H1 (cell line): ENCODE data around the gene SHROOM4. TPM values are rescaled to one million over a fixed set of nuclear protein-coding genes. Genes with fewer than 3 reads are reported as not detected.

Source experiments
- CTCF ChIA-PET: fragments of 300-600 bp; sonication (Branson Sonifier 250); formaldehyde crosslinking; loops from one replicate; lab custom pipeline; 2021; ENCODE audit not compliant: partially characterized antibody; lab: Charles Lee
- POLR2A ChIA-PET: fragments of 300-600 bp; sonication (Branson Sonifier 250); formaldehyde crosslinking; loops from one replicate; lab custom pipeline; 2021; ENCODE audit warnings: inconsistent platforms; ENCODE audit not compliant: partially characterized antibody; lab: Charles Lee
- DNase-seq, 2 experiments: peaks; one replicate each; pipeline versions ENCODE4 v3.0.0 to v3.0.0-alpha.2; 2010 to 2022; ENCODE audit warnings: low spot score in 2 of 2, low read depth in 1 of 2, mixed read lengths in 1 of 2
- FAIRE-seq: peaks from 2 replicates; lab custom pipeline; 2011; peaks lifted over from hg19 to GRCh38; lab: Jason Lieb, UNC
- H2AFZ ChIP-seq: 2 replicates; pipeline ENCODE4 v1.8.1; 2012; ENCODE audit warnings: low read length, inconsistent platforms
- H2AK5ac ChIP-seq: 2 replicates; pipeline ENCODE4 v1.6.1; 2013; ENCODE audit warnings: low read depth, low read length
- H2BK120ac ChIP-seq: replicated peaks from 2 replicates; pipeline ENCODE3; 2013; ENCODE audit warnings: low read depth, low read length, inconsistent platforms
- H2BK12ac ChIP-seq: 2 replicates; pipeline ENCODE4 v1.6.1; 2013; ENCODE audit warnings: low read depth, low read length
- H2BK15ac ChIP-seq: 2 replicates; pipeline ENCODE4 v1.6.1; 2013; ENCODE audit warnings: low read length
- H2BK20ac ChIP-seq: 2 replicates; pipeline ENCODE4 v1.6.1; 2013; ENCODE audit warnings: low read length
- H2BK5ac ChIP-seq: 2 replicates; pipeline ENCODE4 v1.6.1; 2013; ENCODE audit warnings: low read depth, low read length
- H3K14ac ChIP-seq: 2 replicates; pipeline ENCODE4 v1.6.1; 2013; ENCODE audit warnings: inconsistent platforms; ENCODE audit not compliant: insufficient read length
- H3K18ac ChIP-seq: 2 replicates; pipeline ENCODE4 v1.6.1; 2013; ENCODE audit warnings: low read length; ENCODE audit errors: extremely low read depth
- H3K23ac ChIP-seq: 2 replicates; pipeline ENCODE4 v1.6.1; 2013; ENCODE audit warnings: inconsistent platforms; ENCODE audit not compliant: insufficient read length
- H3K23me2 ChIP-seq: 2 replicates; pipeline ENCODE4 v1.6.1; 2013; ENCODE audit warnings: low read depth, low read length
- H3K27ac ChIP-seq: 2 replicates; pipeline ENCODE4 v1.6.1; 2011; ENCODE audit warnings: low read depth, low read length, inconsistent platforms
- H3K27me3 ChIP-seq, 4 experiments: replicated peaks in 1 of 4; 1 replicate in 1 of 4; 2 replicates in 3 of 4; pipeline versions ENCODE4 v1.6.1 to v1.8.1; 2011 to 2013; ENCODE audit warnings: low read length in 3 of 4, mild to moderate bottlenecking in 3 of 4, inconsistent platforms in 2 of 4, mixed read lengths in 2 of 4, moderate library complexity in 1 of 4; ENCODE audit not compliant: control insufficient read depth in 3 of 4, insufficient read depth in 3 of 4; ENCODE audit errors: extremely low read depth in 1 of 4
- H3K36me3 ChIP-seq, 4 experiments: 2 replicates each; pipeline versions ENCODE4 v1.6.1 to v1.8.1; 2011 to 2013; ENCODE audit warnings: mild to moderate bottlenecking in 4 of 4, low read length in 3 of 4, moderate library complexity in 2 of 4, control low read depth in 1 of 4, inconsistent platforms in 1 of 4; ENCODE audit not compliant: insufficient read depth in 4 of 4, control insufficient read depth in 2 of 4
- H3K4ac ChIP-seq: replicated peaks from 2 replicates; pipeline ENCODE3; 2013; ENCODE audit warnings: low read length, low read depth, mixed read lengths, inconsistent platforms; ENCODE audit not compliant: insufficient read length
- H3K4me1 ChIP-seq, 4 experiments: replicated peaks in 1 of 4; 1 replicate in 1 of 4; 2 replicates in 3 of 4; pipeline versions ENCODE4 v1.6.1 to v1.8.1; 2011 to 2013; ENCODE audit warnings: low read length in 3 of 4, inconsistent platforms in 2 of 4, mixed read lengths in 1 of 4; ENCODE audit not compliant: insufficient read depth in 4 of 4, control insufficient read depth in 3 of 4
- H3K4me2 ChIP-seq, 2 experiments: 2 replicates each; pipeline versions ENCODE4 v1.6.1 to v1.8.1; 2011 to 2013; ENCODE audit warnings: low read depth in 2 of 2, low read length in 2 of 2, control low read depth in 1 of 2, inconsistent platforms in 1 of 2, mild to moderate bottlenecking in 1 of 2; ENCODE audit not compliant: insufficient read depth in 1 of 2
- H3K4me3 ChIP-seq, 4 experiments: fragments of 200-600, 300-600 bp in 1 of 4; sonication (generic), shearing (Covaris generic), sonication (Bioruptor Twin) in 1 of 4; 2 replicates each; pipeline versions ENCODE4 v1.5.1 to v1.8.1; 2011 to 2016; ENCODE audit warnings: low read length in 4 of 4, low read depth in 3 of 4, control low read depth in 2 of 4, inconsistent platforms in 2 of 4, mild to moderate bottlenecking in 2 of 4, mixed read lengths in 1 of 4, moderate library complexity in 1 of 4; ENCODE audit not compliant: insufficient read depth in 2 of 4; ENCODE audit errors: extremely low read depth in 1 of 4
- H3K56ac ChIP-seq: replicated peaks from 2 replicates; pipeline ENCODE3; 2013; ENCODE audit warnings: low read depth, mild to moderate bottlenecking, mixed read lengths, low read length, inconsistent platforms; ENCODE audit not compliant: insufficient read length
- H3K79me1 ChIP-seq: 2 replicates; pipeline ENCODE4 v1.6.1; 2013; ENCODE audit warnings: low read depth, low read length, control low read depth
- H3K79me2 ChIP-seq, 2 experiments: 2 replicates each; pipeline versions ENCODE4 v1.6.1 to v1.8.1; 2012 to 2013; ENCODE audit warnings: low read length in 2 of 2, mild to moderate bottlenecking in 2 of 2, inconsistent platforms in 1 of 2; ENCODE audit not compliant: insufficient read depth in 2 of 2, control insufficient read depth in 1 of 2
- H3K9ac ChIP-seq, 4 experiments: replicated peaks in 1 of 4; 1 replicate in 1 of 4; 2 replicates in 3 of 4; pipeline versions ENCODE4 v1.6.1 to v1.8.1; 2011 to 2013; ENCODE audit warnings: low read depth in 3 of 4, low read length in 3 of 4, control low read depth in 2 of 4, mild to moderate bottlenecking in 2 of 4, moderate library complexity in 2 of 4, inconsistent platforms in 1 of 4; ENCODE audit errors: extremely low read depth in 1 of 4
- H3K9me3 ChIP-seq, 2 experiments: 2 replicates each; pipeline versions ENCODE4 v1.6.1 to v1.8.1; 2012 to 2013; ENCODE audit warnings: mild to moderate bottlenecking in 2 of 2, moderate library complexity in 2 of 2, control low read depth in 1 of 2, inconsistent platforms in 1 of 2, low read depth in 1 of 2, low read length in 1 of 2, mixed read lengths in 1 of 2; ENCODE audit not compliant: insufficient read depth in 2 of 2
- H4K20me1 ChIP-seq, 2 experiments: replicated peaks in 1 of 2; 2 replicates each; pipeline versions ENCODE3 to v1.8.1; 2011 to 2013; ENCODE audit warnings: inconsistent platforms in 2 of 2, low read length in 2 of 2, mild to moderate bottlenecking in 1 of 2; ENCODE audit not compliant: insufficient read depth in 2 of 2, control insufficient read depth in 1 of 2
- H4K5ac ChIP-seq: 2 replicates; pipeline ENCODE4 v1.6.1; 2013; ENCODE audit warnings: low read length, low read depth, mixed read lengths, inconsistent platforms; ENCODE audit not compliant: insufficient read length
- H4K8ac ChIP-seq: 2 replicates; pipeline ENCODE4 v1.8.0; 2013; ENCODE audit warnings: mild to moderate bottlenecking, moderate library complexity, low read length, inconsistent platforms; ENCODE audit not compliant: insufficient read depth; ENCODE audit errors: extremely low read depth
- H4K91ac ChIP-seq: replicated peaks from 2 replicates; pipeline ENCODE3; 2013; ENCODE audit warnings: low read length, mixed read lengths, inconsistent platforms; ENCODE audit not compliant: insufficient read length
- NANOG ChIP-seq: IDR thresholded peaks from 2 replicates; pipeline ENCODE4 v1.6.1; 2011; ENCODE audit warnings: low read length, low read depth, mild to moderate bottlenecking, inconsistent platforms; ENCODE audit not compliant: insufficient read depth, poor library complexity, severe bottlenecking
- TCF12 ChIP-seq: IDR thresholded peaks from 2 replicates; pipeline ENCODE4 v1.6.1; 2011; ENCODE audit warnings: low read depth, mild to moderate bottlenecking, low read length
- WGBS, 2 experiments: shearing (Covaris generic) in 1 of 2; methylation state at CpG; one replicate each; pipeline versions ENCODE4 v1.1.6 to v1.1.7; 2013 to 2015; ENCODE audit warnings: low lambda C conversion rate in 2 of 2, mixed read lengths in 2 of 2, inconsistent platforms in 1 of 2, low coverage in 1 of 2, missing lambda C conversion rate in 1 of 2; ENCODE audit not compliant: insufficient replicate concordance in 2 of 2, insufficient coverage in 1 of 2, insufficient read length in 1 of 2; ENCODE audit errors: extremely low coverage in 1 of 2, missing lambda C conversion rate in 1 of 2; 5-methylcytosine and 5-hydroxymethylcytosine counted together
- polyA plus RNA-seq, 7 experiments: library from polyadenylated mRNA; depleted of rRNA in 3 of 7; stranded (reverse) in 5 of 7; unstranded in 2 of 7; fragments of >200 nt in 5 of 7; fragments of 200-250 nt in 2 of 7; gene quantifications; 1 replicate in 5 of 7; 2 replicates in 1 of 7; 4 replicates in 1 of 7; pipeline versions ENCODE4 v1.2.1 to v1.2.3, GENCODE V29; 2011 to 2013; ENCODE audit warnings: missing spikeins in 2 of 7, mixed read lengths in 2 of 7
- total RNA-seq: library from RNA; stranded (reverse); fragmentation: NEBNext Ultra II Directional; extraction: Animal tissue kit (Norgen Biotek cat#: 25700); gene quantifications from 2 replicates; pipeline ENCODE4 v1.2.1, GENCODE V29; 2021
- TF ChIP-seq, protein P1 (sequence below): IDR thresholded peaks from 2 replicates; pipeline ENCODE4 v1.6.1; 2011; ENCODE audit warnings: low read depth, mild to moderate bottlenecking, low read length; ENCODE audit not compliant: insufficient read depth

SHROOM4 gene
- total and polyA plus RNA-seq, 2 of the 8 experiments (the other 6 are each of a cell fraction or from before 2014, with no cell fraction given), result 1.6 to 5.6 TPM

DNA sequence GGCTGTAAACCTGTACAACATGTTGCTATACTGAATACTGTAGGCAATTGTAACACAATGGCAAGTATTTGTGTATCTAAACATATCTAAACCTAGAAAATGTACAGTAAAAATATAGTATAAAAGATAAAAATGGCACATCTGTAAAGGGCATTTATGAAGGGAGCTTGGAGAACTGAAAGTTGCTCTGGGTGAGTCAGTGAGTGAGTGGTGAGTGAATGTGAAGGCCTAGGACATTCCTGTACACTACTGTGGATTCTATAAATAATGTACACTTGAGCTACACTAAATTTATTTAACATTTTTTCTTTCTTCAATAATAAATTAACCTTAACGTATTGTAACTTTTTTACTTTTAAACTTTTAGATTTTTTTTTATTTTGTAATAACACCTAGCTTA lies 5.0 kb upstream of the SHROOM4 start:
- DNase-seq, result no peak
- Histone ChIP-seq H3K56ac (no peak overlapping the region), H3K27ac (no peak overlapping the region), H3K14ac (no peak overlapping the region), H4K20me1 (no peaks in the 10 kb centered on the region), H3K79me1 (no peaks in the 10 kb centered on the region), H2BK15ac (no peak overlapping the region), H3K9ac (no peak overlapping the region), H3K23me2 (no peaks in the 10 kb centered on the region), H2BK120ac (no peak overlapping the region), H4K91ac (no peak overlapping the region), H3K9me3 (no peaks in the 10 kb centered on the region), H2AFZ (no peak overlapping the region), H3K4me2 (no peak overlapping the region), H3K79me2 (no peaks in the 10 kb centered on the region), H4K8ac (no peak overlapping the region), H2BK20ac (no peak overlapping the region), H3K4me3 (no peak overlapping the region), H3K23ac (no peak overlapping the region), H2BK5ac (no peak overlapping the region), H3K4ac (no peak overlapping the region), H3K18ac (no peak overlapping the region), H4K5ac (no peak overlapping the region), H3K4me1 (no peaks in the 10 kb centered on the region), H3K36me3 (no peaks in the 10 kb centered on the region), H3K27me3 (no peaks in the 10 kb centered on the region), H2BK12ac (no peak overlapping the region), H2AK5ac (no peak overlapping the region)
- ChIA-PET POLR2A (no interaction called here), CTCF (no interaction called here)
- TF ChIP-seq, protein P1, sequence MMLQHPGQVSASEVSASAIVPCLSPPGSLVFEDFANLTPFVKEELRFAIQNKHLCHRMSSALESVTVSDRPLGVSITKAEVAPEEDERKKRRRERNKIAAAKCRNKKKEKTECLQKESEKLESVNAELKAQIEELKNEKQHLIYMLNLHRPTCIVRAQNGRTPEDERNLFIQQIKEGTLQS, result no peak
- TF ChIP-seq TCF12 (no peak), NANOG (no peak)
- no peak for FAIRE-seq
- 74 to 100% methylated on average over 1 of the region's 1 CpG for WGBS, 2 experiments
